Dermis blood vessel endothelial cell (primary cell): ENCODE measurements around the gene PBXIP1. TPM values are rescaled to one million over a fixed set of nuclear protein-coding genes. Genes with fewer than 3 reads are reported as not detected.
"Not testable (repeated sequence)": the region's sequence is repeated elsewhere in the genome, so short reads cannot be mapped to it uniquely, and the experiment has no call there.

Experiments used
- DNase-seq: peaks from one replicate; pipeline ENCODE4 v3.0.0; 2010
- total RNA-seq: library from RNA; depleted of rRNA; stranded (reverse); fragments of >200 nt; gene quantifications from 2 replicates; pipeline ENCODE4 v1.2.3, GENCODE V29; 2014

PBXIP1 gene
- total RNA-seq, 1 donor from 2014 or later: 110 TPM

GRCh38 chr1:154993572-154994268 lies 37.8 kb upstream of the PBXIP1 start, which contains the start of gene LENEP:
LENEP (plus strand) TSS chr1:154993586; CDS start chr1:154993608, 22 bp downstream.
- no peak for DNase-seq

GRCh38 chr1:154992721-154993571 lies 37.0 kb upstream of the PBXIP1 start:
- peak; percentile 37 for DNase-seq

GRCh38 chr1:154990276-154990675 lies 34.4 kb upstream of the PBXIP1 start:
- no peak for DNase-seq

- no peak for DNase-seq
These were observed 33.4 kb upstream of the PBXIP1 start for GRCh38 chr1:154989195-154989860.

GRCh38 chr1:154988058-154988954 lies 32.4 kb upstream of the PBXIP1 start:
- DNase-seq: no peak

- DNase-seq: no peak
These were observed 31.4 kb upstream of the PBXIP1 start for GRCh38 chr1:154987326-154987725.

GRCh38 chr1:154986736-154987135 lies 30.8 kb upstream of the PBXIP1 start:
- DNase-seq: not testable (repeated sequence)

GRCh38 chr1:154983776-154984466 lies 28.0 kb upstream of the PBXIP1 start:
- DNase-seq: no peak

- peak; percentile 100 for DNase-seq
These were observed 27.2 kb upstream of the PBXIP1 start, which contains the start of gene FLAD1 for GRCh38 chr1:154982897-154983648. FLAD1 (plus strand) TSS chr1:154983344; CDS start chr1:154983695, 351 bp downstream.

- no peak for DNase-seq
These were observed 26.4 kb upstream of the PBXIP1 start for GRCh38 chr1:154982341-154982740.

- DNase-seq: no peak
These were observed 22.5 kb upstream of the PBXIP1 start for GRCh38 chr1:154978360-154978759.

GRCh38 chr1:154977762-154978161 lies 21.9 kb upstream of the PBXIP1 start:
- not testable (repeated sequence) for DNase-seq

- peak; percentile 68 for DNase-seq
These were observed 19.6 kb upstream of the PBXIP1 start for GRCh38 chr1:154975409-154976059.

GRCh38 chr1:154974808-154975408 lies 19.0 kb upstream of the PBXIP1 start:
- peak; percentile 96 for DNase-seq

GRCh38 chr1:154974102-154974807 lies 18.4 kb upstream of the PBXIP1 start, which contains the start of gene CKS1B:
CKS1B (plus strand) TSS chr1:154974681; CDS start chr1:154974746, 65 bp downstream.
- DNase-seq: peak; percentile 100

GRCh38 chr1:154973344-154974101 lies 17.6 kb upstream of the PBXIP1 start:
- DNase-seq: peak; percentile 99

- DNase-seq: peak; percentile 96
These were observed 16.8 kb upstream of the PBXIP1 start for GRCh38 chr1:154972517-154973343.
